CD14-positive monocyte (primary cell): ENCODE measurements around the gene P2RY11. TPM values are rescaled to one million over a fixed set of nuclear protein-coding genes. Genes with fewer than 3 reads are reported as not detected.

Experiments used
- DNase-seq, 3 donors: peaks; one replicate each; pipeline ENCODE4 v3.0.0-alpha.2; 2011 to 2022
- H2AFZ ChIP-seq: 2 replicates; pipeline ENCODE4 v1.6.0; 2012; ENCODE audit warnings: mild to moderate bottlenecking, low read depth, low read length, inconsistent platforms; ENCODE audit not compliant: insufficient read depth, poor library complexity, severe bottlenecking
- H3K27ac ChIP-seq, 2 donors: 1 replicate in 1 of 2; 2 replicates in 1 of 2; pipeline ENCODE4 v1.5.1; 2012 to 2013; ENCODE audit warnings: low read length in 2 of 2, control low read depth in 1 of 2, inconsistent platforms in 1 of 2, low read depth in 1 of 2, mild to moderate bottlenecking in 1 of 2
- H3K27me3 ChIP-seq, 2 donors: one replicate each; pipeline versions ENCODE4 v1.6.0 to v1.6.1; 2011 to 2013; ENCODE audit warnings: low read length in 2 of 2; ENCODE audit not compliant: control insufficient read depth in 2 of 2, insufficient read depth in 2 of 2
- H3K36me3 ChIP-seq, 2 donors: replicated peaks in 1 of 2; 1 replicate in 1 of 2; 2 replicates in 1 of 2; pipeline versions ENCODE4 v1.5.1 to v1.6.1; 2012 to 2013; ENCODE audit warnings: low read length in 2 of 2, control low read depth in 1 of 2, inconsistent platforms in 1 of 2, mild to moderate bottlenecking in 1 of 2; ENCODE audit not compliant: insufficient read depth in 2 of 2, control insufficient read depth in 1 of 2
- H3K4me1 ChIP-seq, 2 donors: 1 replicate in 1 of 2; 2 replicates in 1 of 2; pipeline versions ENCODE4 v1.5.1 to v1.6.1; 2012 to 2013; ENCODE audit warnings: low read length in 2 of 2, control low read depth in 1 of 2, inconsistent platforms in 1 of 2, mild to moderate bottlenecking in 1 of 2, moderate library complexity in 1 of 2; ENCODE audit not compliant: insufficient read depth in 2 of 2, control insufficient read depth in 1 of 2
- H3K4me2 ChIP-seq: replicated peaks from 2 replicates; pipeline ENCODE3; 2012; ENCODE audit warnings: low read length, moderate library complexity, mild to moderate bottlenecking; ENCODE audit not compliant: poor library complexity, severe bottlenecking; ENCODE audit errors: extremely low read depth
- H3K4me3 ChIP-seq, 3 experiments: fragments of 200-600 bp in 1 of 3; sonication (generic) in 1 of 3; replicated peaks in 1 of 3; 1 replicate in 2 of 3; 2 replicates in 1 of 3; pipeline ENCODE4 v1.5.1; 2011 to 2013; ENCODE audit warnings: low read length in 3 of 3, mild to moderate bottlenecking in 3 of 3, control low read depth in 2 of 3, low read depth in 2 of 3, inconsistent platforms in 1 of 3, moderate library complexity in 1 of 3
- H3K79me2 ChIP-seq: 2 replicates; pipeline ENCODE4 v1.6.0; 2012; ENCODE audit warnings: mild to moderate bottlenecking, control low read depth, inconsistent platforms, low read length, moderate library complexity; ENCODE audit not compliant: insufficient read depth
- H3K9ac ChIP-seq: 2 replicates; pipeline ENCODE4 v1.6.0; 2017; ENCODE audit warnings: low read length, mild to moderate bottlenecking; ENCODE audit not compliant: insufficient read depth, poor library complexity, severe bottlenecking
- H3K9me3 ChIP-seq, 2 donors: replicated peaks in 1 of 2; 1 replicate in 1 of 2; 2 replicates in 1 of 2; pipeline versions ENCODE4 v1.5.1 to v1.6.1; 2012 to 2013; ENCODE audit warnings: low read length in 2 of 2, control low read depth in 1 of 2; ENCODE audit not compliant: control insufficient read depth in 1 of 2, insufficient read depth in 1 of 2
- H4K20me1 ChIP-seq: 2 replicates; pipeline ENCODE4 v1.6.0; 2012; ENCODE audit warnings: mild to moderate bottlenecking, low read length, control low read depth, moderate library complexity; ENCODE audit not compliant: insufficient read depth
- H3K27ac Mint-ChIP-seq, 7 donors: one replicate each; pipeline ENCODE4 v1.8.0; 2020; ENCODE audit warnings: mild to moderate bottlenecking in 7 of 7, mixed read lengths in 7 of 7, moderate library complexity in 6 of 7, inconsistent platforms in 2 of 7
- H3K27me3 Mint-ChIP-seq, 3 donors: one replicate each; pipeline ENCODE4 v1.8.0; 2021 to 2022; ENCODE audit warnings: low read depth in 3 of 3, mild to moderate bottlenecking in 3 of 3, mixed read lengths in 3 of 3, moderate library complexity in 3 of 3, inconsistent platforms in 1 of 3
- H3K36me3 Mint-ChIP-seq, 2 donors: one replicate each; pipeline ENCODE4 v1.8.0; 2020; ENCODE audit warnings: mixed read lengths in 2 of 2, inconsistent platforms in 1 of 2, mild to moderate bottlenecking in 1 of 2
- H3K4me1 Mint-ChIP-seq: one replicate; pipeline ENCODE4 v1.8.0; 2020; ENCODE audit warnings: mild to moderate bottlenecking, mixed read lengths
- H3K4me3 Mint-ChIP-seq, 2 donors: one replicate each; pipeline ENCODE4 v1.8.0; 2020; ENCODE audit warnings: mild to moderate bottlenecking in 2 of 2, mixed read lengths in 2 of 2, moderate library complexity in 1 of 2
- H3K9me3 Mint-ChIP-seq, 7 donors: one replicate each; pipeline ENCODE4 v1.8.0; 2020 to 2022; ENCODE audit warnings: mixed read lengths in 7 of 7, mild to moderate bottlenecking in 6 of 7, moderate library complexity in 6 of 7, inconsistent platforms in 2 of 7
- WGBS: methylation state at CpG from one replicate; pipeline ENCODE4 v1.1.5; 2013; ENCODE audit warnings: missing lambda C conversion rate; ENCODE audit not compliant: insufficient coverage; 5-methylcytosine and 5-hydroxymethylcytosine counted together
- intact Hi-C, 2 donors: fragments of 100-400 bp; cut with micrococcal nuclease; formaldehyde crosslinking; loops; one replicate each; pipeline versions ENCODE4 v1.15.0 to v1.15.1; 2023
- polyA plus RNA-seq, 3 donors: library from polyadenylated mRNA; depleted of rRNA in 1 of 3; unstranded in 2 of 3; stranded (reverse) in 1 of 3; fragments of 300-500 nt in 2 of 3; fragments of >200 nt in 1 of 3; fragmentation: Illumina TruSeq in 2 of 3; gene quantifications; 1 replicate in 2 of 3; 2 replicates in 1 of 3; pipeline ENCODE4 v1.2.3, GENCODE V29; 2012 to 2021
- TF ChIP-seq, protein P1 (sequence below): fragments of 200-600 bp; IDR thresholded peaks from one replicate; pipeline ENCODE4 v1.8.0; 2022; ENCODE audit warnings: antibody characterized with exemption, mild to moderate bottlenecking

P2RY11 gene
- polyA plus RNA-seq, 3 donors: 0.50 to 10.0 (median 0.69) TPM

DNA sequence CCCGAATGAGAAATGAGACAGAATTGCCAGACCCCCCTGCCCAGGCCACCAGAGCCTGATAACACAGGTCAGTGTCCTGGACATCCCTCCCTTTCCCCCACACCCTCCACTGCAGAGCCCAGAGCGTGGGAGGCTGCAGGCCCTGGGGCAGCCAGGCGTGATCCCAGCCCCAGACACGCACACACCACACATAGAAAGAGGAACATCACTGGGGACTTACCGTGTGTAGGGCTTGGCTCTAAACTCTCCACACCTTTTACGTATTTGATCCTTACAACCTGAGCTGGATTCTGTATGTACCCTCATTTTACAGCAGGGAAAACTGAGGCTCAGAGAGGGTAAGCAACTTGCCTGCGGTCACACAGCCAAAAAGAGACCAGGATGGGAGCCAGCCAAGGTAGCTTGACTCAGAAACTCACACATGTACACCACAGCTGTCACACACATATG, 8.7 kb upstream of the P2RY11 start:
- WGBS: 67% methylated on average over 3 of the region's 7 CpGs
- peak overlapping the region in 2 of 7 donors; percentile 35 to 90 for H3K27ac Mint-ChIP-seq
- Histone ChIP-seq H3K4me3 (no peak overlapping the region), H3K9ac (peak overlapping the region; percentile 54), H3K79me2 (peaks cover 17% of the 10 kb centered on the region), H4K20me1 (peaks cover 12% of the 10 kb centered on the region), H2AFZ (peak overlapping the region; percentile 81), H3K27me3 (no peaks in the 10 kb centered on the region), H3K4me1 (peaks cover 40 to 47% of the 10 kb centered on the region in 2 donors), H3K4me2 (peak overlapping the region; percentile 51), H3K27ac (peak overlapping the region; percentile 48 to 75), H3K9me3 (no peaks in the 10 kb centered on the region), H3K36me3 (peaks cover 6% of the 10 kb centered on the region in 2 donors)
- TF ChIP-seq, protein P1, sequence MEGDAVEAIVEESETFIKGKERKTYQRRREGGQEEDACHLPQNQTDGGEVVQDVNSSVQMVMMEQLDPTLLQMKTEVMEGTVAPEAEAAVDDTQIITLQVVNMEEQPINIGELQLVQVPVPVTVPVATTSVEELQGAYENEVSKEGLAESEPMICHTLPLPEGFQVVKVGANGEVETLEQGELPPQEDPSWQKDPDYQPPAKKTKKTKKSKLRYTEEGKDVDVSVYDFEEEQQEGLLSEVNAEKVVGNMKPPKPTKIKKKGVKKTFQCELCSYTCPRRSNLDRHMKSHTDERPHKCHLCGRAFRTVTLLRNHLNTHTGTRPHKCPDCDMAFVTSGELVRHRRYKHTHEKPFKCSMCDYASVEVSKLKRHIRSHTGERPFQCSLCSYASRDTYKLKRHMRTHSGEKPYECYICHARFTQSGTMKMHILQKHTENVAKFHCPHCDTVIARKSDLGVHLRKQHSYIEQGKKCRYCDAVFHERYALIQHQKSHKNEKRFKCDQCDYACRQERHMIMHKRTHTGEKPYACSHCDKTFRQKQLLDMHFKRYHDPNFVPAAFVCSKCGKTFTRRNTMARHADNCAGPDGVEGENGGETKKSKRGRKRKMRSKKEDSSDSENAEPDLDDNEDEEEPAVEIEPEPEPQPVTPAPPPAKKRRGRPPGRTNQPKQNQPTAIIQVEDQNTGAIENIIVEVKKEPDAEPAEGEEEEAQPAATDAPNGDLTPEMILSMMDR: no peak
- H3K36me3 Mint-ChIP-seq: peaks cover 9 to 11% of the 10 kb centered on the region in 2 donors
- peaks cover 3 to 6% (median 3%) of the 10 kb centered on the region in 3 donors for H3K27me3 Mint-ChIP-seq
- peak; percentile 42 to 68 (median 51) for DNase-seq
- intact Hi-C loops: loop anchor here in 1 of 2 donors (10.0 kb wide), 1 partner anchor 92 kb away; the partner anchor contains the start of gene DNMT1
- peaks cover 45% of the 10 kb centered on the region for H3K4me1 Mint-ChIP-seq
- peaks cover 0 to 2% (median 0%) of the 10 kb centered on the region in 7 donors for H3K9me3 Mint-ChIP-seq
- no peak overlapping the region for H3K4me3 Mint-ChIP-seq

DNA sequence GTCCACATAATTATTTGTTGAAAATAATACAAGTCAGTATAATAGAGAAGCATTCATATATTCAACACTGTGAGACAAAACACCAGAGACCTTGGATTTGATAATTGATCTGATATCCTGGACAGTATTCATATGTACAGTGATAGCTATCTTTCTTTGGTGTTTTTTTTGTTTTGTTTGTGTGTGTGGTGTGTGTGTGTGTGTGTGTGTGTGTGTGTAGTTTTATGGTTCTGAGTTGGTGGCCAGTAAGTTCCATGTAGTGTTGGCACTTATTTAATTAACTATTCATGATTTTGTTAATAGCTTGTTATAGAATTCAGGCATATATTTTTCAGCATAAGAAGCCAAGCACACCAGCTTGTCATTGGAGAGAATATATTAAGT, 7.4 kb upstream of the P2RY11 start:
- H3K79me2 ChIP-seq: peaks cover 27% of the 10 kb centered on the region
- H3K4me1 ChIP-seq: peaks cover 40 to 47% of the 10 kb centered on the region in 2 donors
- no peaks in the 10 kb centered on the region for H3K27me3 ChIP-seq
- no peak overlapping the region for H3K27ac ChIP-seq
- DNase-seq: no peak
- Mint-ChIP-seq H3K4me3 (no peak overlapping the region), H3K27ac (no peak overlapping the region), H3K9me3 (peaks cover 0 to 2% (median 0%) of the 10 kb centered on the region in 7 donors), H3K27me3 (peaks cover 3 to 6% (median 3%) of the 10 kb centered on the region in 3 donors), H3K4me1 (peaks cover 41% of the 10 kb centered on the region), H3K36me3 (peaks cover 19 to 22% of the 10 kb centered on the region in 2 donors)
- intact Hi-C loops: loop anchor here in 1 of 2 donors (10.0 kb wide), 1 partner anchor 91 kb away; the partner anchor contains the start of gene DNMT1
- H3K9ac ChIP-seq: no peak overlapping the region
- TF ChIP-seq, protein P1: no peak
- H4K20me1 ChIP-seq: peaks cover 17% of the 10 kb centered on the region
- peaks cover 13 to 20% of the 10 kb centered on the region in 2 donors for H3K36me3 ChIP-seq
- no peak overlapping the region for H3K4me3 ChIP-seq
- H2AFZ ChIP-seq: no peak overlapping the region
- no peaks in the 10 kb centered on the region for H3K9me3 ChIP-seq
- H3K4me2 ChIP-seq: no peak overlapping the region
